Measurements from ENCODE around the gene IL2RA.

GRCh38 chr10:6055929-6056328 lies 6.2 kb downstream of the IL2RA start:
- TF ChIP-seq POLR2AphosphoS5 (IDR thresholded peaks at IDR 0.05) (no peak), POLR2A (IDR thresholded peaks at IDR 0.05) (no peak), CTCF (IDR thresholded peaks at IDR 0.05) (no peak), EP300 (IDR thresholded peaks at IDR 0.05) (no peak)

Data from upper lobe of left lung (tissue), 4 donors.